Epidermal melanocyte (primary cell): ENCODE data around the gene MSL1.
"Not testable (repeated sequence)": the region's sequence is repeated elsewhere in the genome, so short reads cannot be mapped to it uniquely, and the experiment has no call there.

Experiments
- DNase-seq: peaks from one replicate; pipeline ENCODE4 v3.0.0; 2011; ENCODE audit warnings: low spot score; ENCODE audit not compliant: insufficient read length

MSL1 gene

GRCh38 chr17:40124279-40125141 lies 2.7 kb downstream of the MSL1 start:
- DNase-seq: no peak

- DNase-seq: no peak
Measured at GRCh38 chr17:40129498-40129897, 7.7 kb downstream of the MSL1 start.

GRCh38 chr17:40130352-40131042 lies 8.7 kb downstream of the MSL1 start:
- DNase-seq: no peak

DNA sequence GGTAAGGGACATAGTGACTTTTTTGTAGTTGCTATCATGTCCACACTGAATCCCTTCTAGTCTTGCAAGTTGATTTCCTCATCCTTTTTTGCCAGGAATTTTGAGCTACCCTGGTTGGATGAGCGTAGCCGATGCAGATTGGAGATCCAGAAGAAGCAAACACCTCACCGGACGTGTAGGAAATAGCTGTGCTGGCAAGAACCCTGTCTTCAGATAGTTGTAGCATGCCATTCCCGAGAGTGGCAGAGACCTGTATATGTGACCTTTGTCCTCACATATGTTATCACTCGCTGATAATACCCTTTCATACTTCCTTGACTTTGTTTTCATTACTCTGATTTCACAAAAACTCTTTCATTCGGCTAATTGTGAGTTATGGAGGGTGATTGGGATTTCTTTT lies 12.4 kb downstream of the MSL1 start:
- DNase-seq: no peak

- DNase-seq: no peak
Measured at GRCh38 chr17:40135817-40136216, 14.0 kb downstream of the MSL1 start.

GRCh38 chr17:40139566-40140058 lies 17.8 kb downstream of the MSL1 start:
- DNase-seq: no peak

GRCh38 chr17:40143166-40143565 lies 21.4 kb downstream of the MSL1 start:
- not testable (repeated sequence) for DNase-seq

DNA sequence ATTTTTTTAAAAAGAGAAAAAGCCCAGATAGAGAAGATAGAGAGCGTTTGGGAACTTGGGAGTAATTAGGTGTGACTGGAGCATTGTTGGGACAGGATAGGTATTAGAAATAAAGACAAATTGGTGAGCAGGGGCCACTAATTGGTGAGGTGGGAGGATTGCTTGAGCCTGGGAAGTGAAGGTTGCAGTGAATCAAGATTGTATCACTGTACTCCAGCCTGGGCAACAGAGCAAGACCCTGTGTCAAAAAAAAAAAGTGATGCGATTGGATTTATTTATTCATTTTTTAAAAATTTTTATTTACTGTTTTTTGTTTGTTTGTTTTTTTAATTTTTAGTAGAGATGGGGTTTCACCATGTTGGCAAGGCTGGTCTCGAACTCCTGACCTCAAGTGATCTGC lies 23.7 kb downstream of the MSL1 start:
- DNase-seq: no peak

DNA sequence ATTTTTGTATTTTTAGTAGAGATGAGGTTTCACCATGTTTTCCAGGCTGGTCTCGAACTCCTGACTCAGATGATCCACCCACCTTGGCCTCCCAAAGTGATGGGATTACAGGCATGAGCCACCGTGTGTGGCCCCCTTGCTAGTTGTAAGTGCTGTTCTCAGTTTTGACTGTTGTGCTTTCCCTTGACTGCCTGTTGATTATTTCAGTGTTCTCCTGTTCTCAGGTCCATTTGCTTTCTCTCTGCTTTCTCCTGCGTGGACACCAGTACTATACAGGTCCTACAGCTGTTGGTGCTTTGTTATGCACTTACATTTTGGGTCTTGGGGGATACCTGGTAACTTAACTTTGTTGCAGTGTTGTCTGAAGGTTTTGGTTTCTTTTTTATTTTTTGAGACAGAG lies 26.8 kb downstream of the MSL1 start:
- no peak for DNase-seq

DNA sequence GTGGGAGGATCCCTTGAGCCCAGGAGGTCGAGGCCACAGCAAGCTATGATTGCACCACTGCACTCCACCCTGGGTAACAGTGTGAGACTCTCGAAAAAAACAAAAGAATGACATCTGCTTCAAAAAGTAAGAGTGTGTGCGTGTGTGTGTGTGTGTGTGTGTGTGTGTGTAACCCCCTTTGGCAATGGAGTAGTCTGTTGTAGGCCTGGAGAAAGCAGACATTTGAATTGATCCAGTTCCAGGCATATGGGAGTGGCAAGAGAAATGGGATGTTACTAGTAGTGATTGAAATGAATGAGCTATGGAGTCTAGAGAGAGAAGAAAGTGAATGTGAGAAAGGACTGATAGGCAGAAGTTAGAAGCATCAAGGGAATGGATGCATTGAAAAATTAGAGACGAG lies 28.5 kb downstream of the MSL1 start:
- no peak for DNase-seq

- DNase-seq: no peak
Measured at GRCh38 chr17:40151414-40151963, 29.7 kb downstream of the MSL1 start.

DNA sequence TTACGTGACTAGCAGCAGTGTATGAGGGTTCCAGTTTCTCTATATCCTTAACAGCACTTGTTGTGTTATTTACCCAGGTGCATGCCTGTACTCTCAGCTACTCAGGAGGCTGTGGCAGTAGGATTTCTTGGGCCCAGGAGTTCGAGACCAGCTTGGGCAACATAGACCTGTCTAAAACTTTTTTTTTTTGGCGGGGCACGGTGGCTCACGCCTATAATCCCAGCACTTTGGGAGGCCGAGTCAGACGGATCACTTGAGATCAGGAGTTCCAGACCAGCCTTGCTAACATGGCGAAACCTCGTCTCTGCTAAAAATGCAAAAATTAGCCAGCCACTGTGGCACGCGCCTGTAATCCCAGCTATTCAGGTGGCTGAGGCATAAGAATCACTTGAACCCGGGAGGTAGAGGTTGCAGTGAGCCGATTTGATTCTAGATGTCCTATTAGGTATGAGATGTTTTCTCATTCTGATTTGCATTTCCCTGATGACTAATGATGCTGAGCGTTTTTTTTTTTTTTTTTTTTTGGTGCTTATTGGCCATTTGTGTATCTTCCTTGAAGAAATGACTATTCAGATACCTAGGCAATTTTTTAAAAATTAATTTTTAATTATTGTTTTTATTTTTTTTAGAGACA lies 31.9 kb downstream of the MSL1 start:
- no peak for DNase-seq

DNA sequence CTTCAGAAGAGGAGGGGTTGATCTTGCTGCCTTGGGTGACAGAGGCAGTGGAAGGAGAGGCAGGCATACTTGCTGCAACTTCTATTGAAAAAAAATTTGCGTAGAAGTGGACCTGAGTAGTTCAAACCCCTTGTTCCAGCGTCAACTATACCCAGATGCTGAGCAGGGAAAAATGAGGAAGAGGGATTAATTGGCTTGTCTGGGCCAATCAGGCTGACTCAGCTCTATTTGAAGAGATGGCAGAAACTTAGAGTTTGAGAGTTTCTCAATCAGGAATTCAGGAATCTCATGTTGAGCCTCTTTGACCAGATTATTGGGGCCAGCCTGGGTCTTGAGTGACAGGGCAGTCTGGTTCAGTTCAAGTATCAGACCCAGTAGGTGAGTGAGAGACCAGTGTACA lies 36.2 kb downstream of the MSL1 start:
- DNase-seq: no peak

GRCh38 chr17:40158438-40159013 lies 36.8 kb downstream of the MSL1 start:
- no peak for DNase-seq

DNA sequence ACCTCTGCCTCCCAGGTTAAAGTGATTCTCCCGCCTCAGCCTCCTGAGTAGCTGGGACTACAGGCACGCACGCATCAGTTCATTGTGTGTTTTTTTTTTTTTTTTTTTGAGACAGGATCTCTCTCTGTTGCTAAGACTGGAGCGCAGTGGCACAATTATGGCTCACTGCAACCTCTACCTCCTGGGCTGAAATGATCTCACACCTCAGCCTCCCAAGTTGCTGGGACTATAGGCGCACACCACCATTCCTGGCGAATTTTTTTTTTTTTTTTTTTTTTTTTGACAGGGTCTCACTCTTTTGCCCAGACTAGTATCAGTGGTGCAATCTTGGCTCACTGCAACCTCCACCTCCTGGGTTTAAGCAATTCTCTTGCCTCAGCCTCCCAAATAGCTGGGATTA lies 37.7 kb downstream of the MSL1 start:
- DNase-seq: no peak

DNA sequence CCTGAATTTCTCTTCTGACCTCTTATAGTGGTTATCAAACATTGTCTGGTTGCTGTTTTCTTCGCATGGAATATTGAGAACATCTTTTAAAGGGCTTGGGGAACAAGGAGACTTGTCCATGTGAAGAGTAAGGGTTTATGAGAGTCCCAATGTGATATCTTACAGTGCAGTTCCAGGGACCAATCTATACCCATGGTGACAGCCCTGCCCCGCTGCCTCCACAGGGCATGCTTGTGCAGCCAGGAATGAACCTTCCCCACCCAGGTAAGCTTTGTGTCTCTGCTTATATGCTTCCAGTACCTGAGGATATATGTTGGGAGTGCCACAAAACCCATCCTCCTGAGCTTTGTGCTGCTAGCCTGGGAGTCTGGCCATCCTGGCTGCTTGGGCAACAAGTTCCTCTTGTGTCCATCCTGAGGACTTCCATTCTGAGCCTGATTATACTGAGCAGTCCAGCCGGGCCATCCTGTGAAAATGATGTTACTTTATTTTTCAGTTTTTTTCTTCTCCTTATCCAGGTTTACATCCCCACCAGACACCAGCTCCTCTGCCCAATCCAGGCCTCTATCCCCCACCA lies 46.0 kb downstream of the MSL1 start:
- no peak for DNase-seq

DNA sequence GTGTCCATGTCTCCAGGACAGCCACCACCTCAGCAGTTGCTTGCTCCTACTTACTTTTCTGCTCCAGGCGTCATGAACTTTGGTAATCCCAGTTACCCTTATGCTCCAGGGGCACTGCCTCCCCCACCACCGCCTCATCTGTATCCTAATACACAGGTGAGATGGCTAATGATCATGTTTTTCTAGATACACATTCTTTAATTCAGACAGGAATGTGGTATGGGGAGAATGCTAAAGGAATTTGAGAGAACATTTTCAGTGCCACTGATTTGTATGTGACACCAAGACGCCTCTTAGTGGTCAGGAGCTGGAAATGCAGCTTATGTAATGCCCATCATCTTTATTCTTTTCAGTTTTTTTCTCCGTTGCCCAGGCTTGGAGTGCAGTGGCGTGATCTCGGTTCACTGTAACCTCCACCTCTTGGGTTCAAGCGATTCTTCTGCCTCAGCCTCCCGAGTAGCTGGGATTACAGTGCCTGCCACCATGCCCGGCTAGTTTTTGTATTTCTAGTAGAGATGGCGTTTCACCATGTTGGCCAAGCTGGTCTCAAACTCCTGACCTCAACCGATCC lies 46.6 kb downstream of the MSL1 start:
- peak; percentile 83 for DNase-seq

GRCh38 chr17:40170325-40170724 lies 48.6 kb downstream of the MSL1 start:
- no peak for DNase-seq

GRCh38 chr17:40171750-40172149 lies 50.0 kb downstream of the MSL1 start:
- no peak for DNase-seq

- no peak for DNase-seq
Measured at GRCh38 chr17:40173091-40173777, 51.5 kb downstream of the MSL1 start.
